K562 (cell line): ENCODE results near the gene AGGF1.

Experiments used
- HCFC1 ChIP-seq: IDR thresholded peaks from 2 replicates; pipeline ENCODE4 v1.6.1; 2012; ENCODE audit warnings: low read depth, low read length, improper control_type of control experiment
- POLR2AphosphoS5 ChIP-seq: IDR thresholded peaks from 2 replicates; pipeline ENCODE4 v1.6.1; 2011; ENCODE audit warnings: mild to moderate bottlenecking, low read depth, low read length, moderate library complexity; ENCODE audit not compliant: control insufficient read depth, insufficient read depth
- SPI1 ChIP-seq: IDR thresholded peaks from 2 replicates; pipeline ENCODE4 v1.6.1; 2011; ENCODE audit warnings: low read depth, low read length, control low read depth, borderline replicate concordance
- ZBTB1 ChIP-seq: sonication (generic); formaldehyde crosslinking; IDR thresholded peaks from 2 replicates; pipeline ENCODE4 v1.8.1; 2023; ENCODE audit warnings: missing genetic modification reagents, low read depth, mild to moderate bottlenecking, borderline replicate concordance

- no peak for TF ChIP-seq SPI1
- TF ChIP-seq ZBTB1 (CRISPR knock-in tag), result no peak
- no peak for TF ChIP-seq POLR2AphosphoS5
- no peak for TF ChIP-seq HCFC1
These were observed 36.7 kb downstream of the AGGF1 start for GRCh38 chr5:77066823-77067442.
